Erythroblast (primary cell): Measurements from ENCODE around the gene NKX6-2.

ENCODE experiments used
- GATA1 ChIP-seq: IDR thresholded peaks from 2 replicates; pipeline ENCODE4 v1.6.1; 2011; ENCODE audit warnings: low read depth, mild to moderate bottlenecking, control low read depth, low read length, moderate library complexity
- POLR2A ChIP-seq: IDR thresholded peaks from 2 replicates; pipeline ENCODE4 v1.6.1; 2011; ENCODE audit warnings: mild to moderate bottlenecking, low read length

DNA sequence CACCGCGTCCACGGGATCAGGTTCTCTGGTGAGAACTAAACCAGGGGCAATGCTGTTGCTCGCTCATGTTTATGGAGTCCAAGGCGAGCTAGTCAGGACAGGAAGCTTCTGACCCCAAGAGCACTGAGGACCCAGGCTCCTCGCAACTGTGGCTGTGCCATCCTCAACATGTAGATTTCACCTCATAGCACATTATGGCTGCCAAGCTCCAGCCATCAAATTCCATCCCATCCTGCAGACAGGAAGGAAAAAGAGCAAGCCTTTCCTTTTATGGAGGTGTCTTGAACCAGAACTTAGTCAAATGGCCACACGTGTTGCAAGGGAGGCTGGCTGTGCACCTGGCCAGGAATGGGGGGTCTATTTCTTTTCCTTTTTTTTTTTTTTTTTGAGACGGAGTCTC lies 16.1 kb upstream of the NKX6-2 start:
- TF ChIP-seq POLR2A (no peak), GATA1 (no peak)
